GM18505 (cell line): Measurements from ENCODE around the gene RANBP17.

Experiments used
- ATAC-seq: cut with Tn5 transposase; IDR thresholded peaks from one replicate; pipeline ENCODE4 v1.9.1; 2021; ENCODE audit not compliant: unreplicated experiment
- POLR2A ChIP-seq: IDR thresholded peaks from 4 replicates; pipeline ENCODE4 v1.6.1; 2011; ENCODE audit warnings: borderline replicate concordance; ENCODE audit not compliant: insufficient read depth, insufficient read length; ENCODE audit errors: extremely low read depth

The RANBP17 gene

GRCh38 chr5:171207256-171207847 lies 345.5 kb downstream of the RANBP17 start:
- no peak for ATAC-seq
- TF ChIP-seq POLR2A, result no peak

GRCh38 chr5:171221916-171222315 lies 360.1 kb downstream of the RANBP17 start:
- TF ChIP-seq POLR2A, result no peak
- no peak for ATAC-seq

GRCh38 chr5:171223927-171224326 lies 362.1 kb downstream of the RANBP17 start:
- no peak for ATAC-seq
- no peak for TF ChIP-seq POLR2A

GRCh38 chr5:171226096-171226754 lies 364.4 kb downstream of the RANBP17 start:
- TF ChIP-seq POLR2A, result no peak
- no peak for ATAC-seq

- no peak for TF ChIP-seq POLR2A
Measured at GRCh38 chr5:171226864-171227263, 365.0 kb downstream of the RANBP17 start.

GRCh38 chr5:171236651-171237050 lies 374.8 kb downstream of the RANBP17 start:
- TF ChIP-seq POLR2A, result no peak
- no peak for ATAC-seq

More at GRCh38 chr5:171226864-171227263, 365.0 kb downstream of the RANBP17 start:
- ATAC-seq, result no peak

GRCh38 chr5:171242521-171242920 lies 380.7 kb downstream of the RANBP17 start:
- no peak for TF ChIP-seq POLR2A
- no peak for ATAC-seq

GRCh38 chr5:171246231-171246630 lies 384.4 kb downstream of the RANBP17 start:
- no peak for TF ChIP-seq POLR2A
- ATAC-seq, result no peak

GRCh38 chr5:171249460-171249859 lies 387.6 kb downstream of the RANBP17 start:
- ATAC-seq, result no peak
- TF ChIP-seq POLR2A, result no peak

GRCh38 chr5:171250738-171251137 lies 388.9 kb downstream of the RANBP17 start:
- ATAC-seq, result no peak
- TF ChIP-seq POLR2A, result no peak

- no peak for ATAC-seq
- no peak for TF ChIP-seq POLR2A
Measured at GRCh38 chr5:171251519-171251918, 389.7 kb downstream of the RANBP17 start.

GRCh38 chr5:171252674-171253073 lies 390.9 kb downstream of the RANBP17 start:
- TF ChIP-seq POLR2A, result no peak

GRCh38 chr5:171258737-171259415 lies 397.1 kb downstream of the RANBP17 start:
- no peak for TF ChIP-seq POLR2A
- ATAC-seq, result no peak

More at GRCh38 chr5:171252674-171253073, 390.9 kb downstream of the RANBP17 start:
- no peak for ATAC-seq

GRCh38 chr5:171261361-171261760 lies 399.5 kb downstream of the RANBP17 start:
- no peak for TF ChIP-seq POLR2A
- no peak for ATAC-seq
